HG02642 (cell line): Measurements from ENCODE around the gene AKAP13.

Experiments
- ATAC-seq: cut with Tn5 transposase; IDR thresholded peaks from one replicate; pipeline ENCODE4 v1.9.1; 2021; ENCODE audit warnings: mild to moderate bottlenecking; ENCODE audit not compliant: unreplicated experiment, poor library complexity

Gene AKAP13

GRCh38 chr15:85406916-85407315, 26.5 kb downstream of the AKAP13 start:
- no peak for ATAC-seq

- peak; percentile 37 for ATAC-seq
Measured at GRCh38 chr15:85407421-85408269, 27.2 kb downstream of the AKAP13 start.

GRCh38 chr15:85408270-85408746, 27.9 kb downstream of the AKAP13 start:
- ATAC-seq = peak; percentile 40

DNA sequence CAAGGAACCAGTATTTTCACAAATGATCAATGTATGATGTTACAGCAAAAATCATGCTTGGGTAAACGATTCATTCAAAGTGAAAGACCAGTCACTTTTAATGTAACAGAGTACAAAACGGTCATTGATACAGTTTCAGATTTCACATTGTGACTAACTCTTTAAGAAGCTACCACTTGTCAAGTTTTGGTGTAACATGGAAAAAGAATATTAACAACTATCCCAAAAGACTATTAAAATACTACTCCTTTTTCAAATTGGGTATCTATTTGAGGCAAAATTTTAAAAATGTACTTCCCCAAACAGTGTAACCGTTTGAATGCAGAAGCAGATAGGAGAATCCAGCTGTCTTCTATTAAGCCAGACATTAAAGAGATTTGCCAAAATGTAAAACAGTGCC, 31.7 kb downstream of the AKAP13 start:
- no peak for ATAC-seq

GRCh38 chr15:85412956-85413854, 32.8 kb downstream of the AKAP13 start:
- ATAC-seq = peak; percentile 98

GRCh38 chr15:85414037-85414436, 33.6 kb downstream of the AKAP13 start:
- no peak for ATAC-seq

DNA sequence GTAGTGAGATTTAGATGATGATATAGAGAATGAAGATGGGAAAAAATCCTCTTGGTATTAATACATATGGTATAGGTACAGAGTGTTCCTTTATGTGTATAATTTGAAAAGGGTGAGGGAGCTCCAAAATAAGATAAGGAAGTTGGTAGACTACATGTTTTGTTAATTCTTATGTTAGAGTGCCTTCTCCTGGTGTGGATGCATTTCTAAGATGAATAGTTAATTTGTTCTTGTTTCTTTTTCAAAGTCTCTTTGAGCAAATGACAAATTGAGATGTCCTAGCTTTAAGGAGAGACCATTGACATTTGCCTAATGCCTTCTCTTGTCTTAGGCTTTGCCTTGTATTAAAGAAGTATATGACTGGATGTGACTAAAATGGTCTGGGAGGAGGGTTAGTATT, 34.1 kb downstream of the AKAP13 start:
- no peak for ATAC-seq

- no peak for ATAC-seq
Measured at GRCh38 chr15:85414991-85415390, 34.6 kb downstream of the AKAP13 start.

DNA sequence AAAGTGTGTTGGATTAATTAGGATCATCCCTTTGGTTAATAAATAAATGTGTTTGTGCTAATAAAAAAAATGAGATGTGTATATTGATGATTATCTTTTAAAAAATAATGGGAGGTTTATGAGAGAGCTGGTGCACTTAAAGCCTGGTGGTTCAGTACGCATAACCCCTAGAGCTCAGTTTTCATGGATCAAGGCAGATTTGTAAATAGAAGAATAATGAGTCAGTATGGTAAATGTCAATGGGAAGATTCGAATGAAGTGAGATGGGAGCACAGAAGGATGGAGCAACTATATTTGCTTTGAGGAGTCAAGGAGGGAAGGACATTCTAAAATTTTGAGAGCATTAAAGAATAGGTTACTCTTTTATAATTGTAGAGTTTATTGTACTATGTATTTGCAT, 35.4 kb downstream of the AKAP13 start:
- ATAC-seq = no peak

DNA sequence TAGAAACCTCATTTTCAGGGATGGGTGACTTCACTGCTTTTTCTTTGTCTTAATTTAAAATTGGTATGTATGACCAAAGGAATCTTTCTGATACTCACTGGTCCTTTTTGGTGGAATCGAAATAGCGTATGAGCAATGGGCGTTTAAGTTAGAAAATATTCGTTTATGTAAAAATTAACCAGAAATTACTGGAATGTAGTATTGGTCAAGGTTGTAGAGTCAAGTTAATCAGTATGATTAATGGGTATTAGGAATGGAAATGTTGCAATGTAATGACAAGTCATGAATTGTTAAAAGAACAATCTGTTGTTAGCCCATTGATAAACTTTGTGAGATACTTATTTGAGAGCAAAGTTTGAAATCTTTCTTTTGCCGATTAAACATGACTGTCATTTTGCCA, 36.9 kb downstream of the AKAP13 start:
- ATAC-seq = no peak

GRCh38 chr15:85419161-85419560, 38.8 kb downstream of the AKAP13 start:
- ATAC-seq = no peak

GRCh38 chr15:85421116-85421925, 40.9 kb downstream of the AKAP13 start:
- no peak for ATAC-seq

- ATAC-seq = no peak
Measured at GRCh38 chr15:85422607-85423006, 42.2 kb downstream of the AKAP13 start.

DNA sequence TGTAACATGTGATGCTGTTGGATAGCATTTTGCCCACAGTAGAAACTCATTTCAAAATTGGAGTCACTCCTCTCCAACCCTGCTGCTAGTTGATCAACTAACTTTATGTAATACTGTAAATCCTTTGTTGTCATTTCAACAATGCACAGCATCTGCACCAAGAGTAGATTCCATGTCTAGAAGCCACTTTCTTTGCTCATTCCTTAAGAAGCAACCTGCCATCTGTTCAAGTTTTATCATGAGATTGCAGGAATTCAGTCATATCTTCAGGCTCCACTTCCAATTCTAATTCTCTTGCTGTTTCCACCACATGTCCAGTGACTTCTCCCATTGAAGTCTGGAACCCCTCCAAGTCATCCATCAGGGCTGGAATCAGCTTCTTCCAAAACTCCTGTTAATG, 42.9 kb downstream of the AKAP13 start:
- no peak for ATAC-seq

- ATAC-seq = no peak
Measured at GRCh38 chr15:85424154-85424553, 43.8 kb downstream of the AKAP13 start.

- no peak for ATAC-seq
Measured at GRCh38 chr15:85426481-85426880, 46.1 kb downstream of the AKAP13 start.

- ATAC-seq = no peak
Measured at GRCh38 chr15:85427286-85428028, 47.1 kb downstream of the AKAP13 start.

DNA sequence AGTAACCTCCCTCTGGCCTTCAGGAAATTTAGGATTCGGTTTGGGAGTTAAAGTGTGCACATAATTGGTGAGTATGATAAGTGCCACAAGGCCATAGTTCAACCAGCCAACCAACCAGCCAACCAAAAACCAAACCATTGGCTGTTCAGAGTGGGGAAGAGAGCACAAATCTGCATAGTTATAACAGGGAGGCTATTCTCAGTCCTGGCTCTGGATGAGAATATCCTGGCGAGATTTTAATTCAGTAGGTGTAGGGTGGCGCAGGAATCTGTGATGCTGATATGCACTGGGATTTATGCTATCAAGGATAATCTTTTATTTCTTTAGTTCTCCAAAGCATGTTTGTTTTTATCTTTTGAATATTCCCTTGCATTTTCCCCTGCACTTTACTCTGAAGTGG, 49.1 kb downstream of the AKAP13 start:
- ATAC-seq = no peak

DNA sequence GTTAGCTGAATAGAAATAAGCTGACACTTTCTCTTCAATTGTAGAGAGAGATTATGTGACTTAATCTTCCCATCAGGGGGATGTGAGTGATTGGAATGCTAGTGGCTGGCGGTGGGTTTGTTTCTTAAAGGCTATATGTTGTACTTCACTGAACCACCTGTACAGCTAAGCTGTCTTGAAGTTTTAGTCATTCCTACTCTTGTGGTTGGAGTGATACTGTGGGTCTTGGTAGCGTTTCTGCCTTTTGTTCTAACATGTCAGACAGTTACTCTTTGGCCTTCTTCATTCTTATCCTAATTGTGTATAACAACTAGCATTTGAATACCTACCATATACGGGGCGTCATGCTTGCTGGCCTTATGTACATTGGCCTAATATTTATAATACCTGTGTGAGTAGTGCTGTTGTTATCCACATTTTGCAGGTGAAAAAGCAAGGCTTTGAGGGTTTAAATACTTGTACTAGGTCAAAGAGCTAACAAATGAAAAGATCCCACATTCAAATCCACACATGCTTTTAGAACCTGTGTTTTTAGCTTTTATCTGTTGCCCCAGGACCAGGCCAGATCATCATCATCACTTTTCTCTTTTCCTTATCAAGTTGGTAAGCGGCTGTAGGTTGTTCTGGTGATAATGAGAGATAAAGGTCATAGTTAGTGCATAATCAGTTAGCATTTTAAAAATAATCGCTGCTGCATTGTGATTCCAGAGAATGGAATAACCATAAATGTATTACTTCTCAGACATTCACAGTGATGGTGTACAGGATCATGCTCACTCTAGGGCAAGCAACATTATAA, 50.2 kb downstream of the AKAP13 start:
- peak; percentile 98 for ATAC-seq
